GM23338 (cell line): ENCODE results near the gene FGD3.

ENCODE experiments used
- CREB1 ChIP-seq: fragments of 250-450 bp; sonication (Bioruptor Pico); IDR thresholded peaks from 2 replicates; pipeline ENCODE4 v1.5.0; 2020; ENCODE audit warnings: low read depth, mild to moderate bottlenecking, moderate library complexity
- ETS1 ChIP-seq: IDR thresholded peaks from 2 replicates; pipeline ENCODE4 v1.6.1; 2016; ENCODE audit warnings: antibody characterized with exemption
- EZH2 ChIP-seq: fragments of 200-600 bp; sonication (generic); IDR thresholded peaks from one replicate; pipeline ENCODE4 v1.8.0; 2017; ENCODE audit warnings: antibody characterized with exemption, mild to moderate bottlenecking, low read depth; ENCODE audit not compliant: unreplicated experiment
- EZH2phosphoT487 ChIP-seq: fragments of 200-600 bp; sonication (generic); IDR thresholded peaks from one replicate; pipeline ENCODE4 v1.8.1; 2018; ENCODE audit warnings: antibody characterized with exemption; ENCODE audit not compliant: unreplicated experiment
- JUNB ChIP-seq: IDR thresholded peaks from one replicate; pipeline ENCODE4 v1.6.1; 2016; ENCODE audit warnings: antibody characterized with exemption; ENCODE audit not compliant: unreplicated experiment
- NANOG ChIP-seq: IDR thresholded peaks from 2 replicates; pipeline ENCODE4 v1.6.1; 2016; ENCODE audit warnings: antibody characterized with exemption, borderline replicate concordance
- POLR2AphosphoS5 ChIP-seq: IDR thresholded peaks from 2 replicates; pipeline ENCODE4 v1.6.1; 2016; ENCODE audit warnings: antibody characterized with exemption, low read depth
- ZNF114 ChIP-seq: fragments of 250-450 bp; sonication (Bioruptor Pico); IDR thresholded peaks from 2 replicates; pipeline ENCODE4 v1.5.0; 2020; ENCODE audit warnings: mild to moderate bottlenecking, moderate library complexity
- ZNF331 ChIP-seq: fragments of 250-450 bp; sonication (Bioruptor Pico); IDR thresholded peaks from 2 replicates; pipeline ENCODE4 v1.5.0; 2020; ENCODE audit warnings: low read depth, mild to moderate bottlenecking, moderate library complexity
- TF ChIP-seq, protein P1 (sequence below), 2 experiments: fragments of 200-600 bp in 1 of 2; sonication (generic) in 1 of 2; conservative IDR thresholded peaks; 2 replicates each; pipeline versions ENCODE4 v1.5.1 to v1.6.1; 2016 to 2017; ENCODE audit warnings: antibody characterized with exemption in 2 of 2, low read depth in 2 of 2, mild to moderate bottlenecking in 2 of 2, moderate library complexity in 1 of 2
- TF ChIP-seq, protein P2 (sequence below): IDR thresholded peaks from one replicate; pipeline ENCODE4 v1.6.1; 2018; ENCODE audit warnings: antibody characterized with exemption; ENCODE audit not compliant: unreplicated experiment

DNA sequence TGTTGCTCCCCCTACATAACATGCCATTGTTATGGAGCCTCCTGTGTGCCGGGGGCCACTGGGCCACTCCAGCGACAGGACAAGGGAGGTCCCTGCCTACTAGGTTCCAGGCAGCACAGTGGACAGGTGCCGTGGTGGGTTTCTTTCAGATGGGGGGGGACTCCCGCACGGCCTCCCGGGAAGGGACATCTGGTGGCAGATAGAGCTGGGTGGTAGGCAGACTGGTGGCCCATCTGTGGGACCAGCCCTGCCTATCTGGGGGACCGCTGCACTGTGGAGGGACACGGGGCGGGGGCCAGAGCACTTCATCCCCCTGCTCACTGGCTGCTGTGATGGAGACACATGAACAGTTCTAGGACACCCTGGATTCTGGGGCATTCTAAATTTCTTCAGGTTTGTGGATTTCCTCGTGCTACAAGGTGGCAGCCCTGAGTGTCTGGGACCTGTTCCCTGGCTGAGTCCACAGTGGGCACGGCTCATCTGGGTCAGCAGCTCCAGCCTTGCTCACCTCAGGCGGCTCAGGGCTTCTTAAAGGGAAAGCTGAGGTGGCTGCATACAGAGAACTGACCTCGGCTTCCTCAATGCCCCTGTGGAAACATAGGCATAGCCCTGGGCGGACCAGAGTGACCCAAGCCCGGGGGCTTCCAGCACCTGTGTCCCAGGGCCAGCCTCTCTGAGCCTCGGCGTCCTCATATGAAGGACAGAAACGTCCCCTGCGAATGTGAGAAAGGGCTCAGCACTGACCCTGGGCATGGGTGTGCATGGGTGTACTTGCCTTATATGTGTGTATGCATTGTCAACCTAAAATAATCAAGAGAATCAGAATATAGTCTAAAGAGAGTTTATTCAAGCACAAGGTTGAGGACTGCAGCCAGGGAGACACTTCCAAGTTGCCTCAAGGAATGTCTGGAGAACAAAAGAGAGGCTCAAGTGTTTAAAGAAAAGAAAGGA is 22.5 kb downstream of the FGD3 start:
- TF ChIP-seq, protein P1, sequence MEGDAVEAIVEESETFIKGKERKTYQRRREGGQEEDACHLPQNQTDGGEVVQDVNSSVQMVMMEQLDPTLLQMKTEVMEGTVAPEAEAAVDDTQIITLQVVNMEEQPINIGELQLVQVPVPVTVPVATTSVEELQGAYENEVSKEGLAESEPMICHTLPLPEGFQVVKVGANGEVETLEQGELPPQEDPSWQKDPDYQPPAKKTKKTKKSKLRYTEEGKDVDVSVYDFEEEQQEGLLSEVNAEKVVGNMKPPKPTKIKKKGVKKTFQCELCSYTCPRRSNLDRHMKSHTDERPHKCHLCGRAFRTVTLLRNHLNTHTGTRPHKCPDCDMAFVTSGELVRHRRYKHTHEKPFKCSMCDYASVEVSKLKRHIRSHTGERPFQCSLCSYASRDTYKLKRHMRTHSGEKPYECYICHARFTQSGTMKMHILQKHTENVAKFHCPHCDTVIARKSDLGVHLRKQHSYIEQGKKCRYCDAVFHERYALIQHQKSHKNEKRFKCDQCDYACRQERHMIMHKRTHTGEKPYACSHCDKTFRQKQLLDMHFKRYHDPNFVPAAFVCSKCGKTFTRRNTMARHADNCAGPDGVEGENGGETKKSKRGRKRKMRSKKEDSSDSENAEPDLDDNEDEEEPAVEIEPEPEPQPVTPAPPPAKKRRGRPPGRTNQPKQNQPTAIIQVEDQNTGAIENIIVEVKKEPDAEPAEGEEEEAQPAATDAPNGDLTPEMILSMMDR (conservative IDR thresholded peaks at IDR 0.05; ENCODE audit: low read depth in 2 of 2): no peak
- no peak for TF ChIP-seq JUNB
- peak; percentile 47; the same call in 1 of the 2 replicates for TF ChIP-seq POLR2AphosphoS5
- TF ChIP-seq, protein P2, sequence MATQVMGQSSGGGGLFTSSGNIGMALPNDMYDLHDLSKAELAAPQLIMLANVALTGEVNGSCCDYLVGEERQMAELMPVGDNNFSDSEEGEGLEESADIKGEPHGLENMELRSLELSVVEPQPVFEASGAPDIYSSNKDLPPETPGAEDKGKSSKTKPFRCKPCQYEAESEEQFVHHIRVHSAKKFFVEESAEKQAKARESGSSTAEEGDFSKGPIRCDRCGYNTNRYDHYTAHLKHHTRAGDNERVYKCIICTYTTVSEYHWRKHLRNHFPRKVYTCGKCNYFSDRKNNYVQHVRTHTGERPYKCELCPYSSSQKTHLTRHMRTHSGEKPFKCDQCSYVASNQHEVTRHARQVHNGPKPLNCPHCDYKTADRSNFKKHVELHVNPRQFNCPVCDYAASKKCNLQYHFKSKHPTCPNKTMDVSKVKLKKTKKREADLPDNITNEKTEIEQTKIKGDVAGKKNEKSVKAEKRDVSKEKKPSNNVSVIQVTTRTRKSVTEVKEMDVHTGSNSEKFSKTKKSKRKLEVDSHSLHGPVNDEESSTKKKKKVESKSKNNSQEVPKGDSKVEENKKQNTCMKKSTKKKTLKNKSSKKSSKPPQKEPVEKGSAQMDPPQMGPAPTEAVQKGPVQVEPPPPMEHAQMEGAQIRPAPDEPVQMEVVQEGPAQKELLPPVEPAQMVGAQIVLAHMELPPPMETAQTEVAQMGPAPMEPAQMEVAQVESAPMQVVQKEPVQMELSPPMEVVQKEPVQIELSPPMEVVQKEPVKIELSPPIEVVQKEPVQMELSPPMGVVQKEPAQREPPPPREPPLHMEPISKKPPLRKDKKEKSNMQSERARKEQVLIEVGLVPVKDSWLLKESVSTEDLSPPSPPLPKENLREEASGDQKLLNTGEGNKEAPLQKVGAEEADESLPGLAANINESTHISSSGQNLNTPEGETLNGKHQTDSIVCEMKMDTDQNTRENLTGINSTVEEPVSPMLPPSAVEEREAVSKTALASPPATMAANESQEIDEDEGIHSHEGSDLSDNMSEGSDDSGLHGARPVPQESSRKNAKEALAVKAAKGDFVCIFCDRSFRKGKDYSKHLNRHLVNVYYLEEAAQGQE: no peak
- no peak for TF ChIP-seq EZH2
- no peak for TF ChIP-seq CREB1 (CRISPR knock-in tag)
- TF ChIP-seq ETS1: no peak
- TF ChIP-seq EZH2phosphoT487: no peak
- TF ChIP-seq ZNF114 (CRISPR knock-in tag): no peak
- TF ChIP-seq NANOG: no peak
- TF ChIP-seq ZNF331 (CRISPR knock-in tag): no peak
